Endothelial cell of umbilical vein (primary cell): ENCODE results near the gene FAM181A. TPM values are rescaled to one million over a fixed set of nuclear protein-coding genes. Genes with fewer than 3 reads are reported as not detected.

Experiments
- Bru-seq: library from RNA; stranded (reverse); fragments of 400-500 nt; gene quantifications from one replicate; lab custom pipeline; 2021; lab: Mats Ljungman, UMichigan
- BruChase-seq, 2 experiments: library from RNA; stranded (reverse); fragments of 400-500 nt; gene quantifications; one replicate each; lab custom pipeline; 2021; lab: Mats Ljungman, UMichigan
- BruUV-seq: library from RNA; stranded (reverse); fragments of 400-500 nt; replicated peaks from 2 replicates; lab custom pipeline; 2021; lab: Mats Ljungman, UMichigan
- CTCF ChIA-PET: fragments of 300-600, 350-600 bp; sonication (Branson Sonifier 250); formaldehyde crosslinking; loops from one replicate; lab custom pipeline; 2021; ENCODE audit warnings: antibody characterized with exemption, inconsistent platforms; lab: Charles Lee
- POLR2A ChIA-PET: fragments of 300-600, 350-600 bp; sonication (Branson Sonifier 250); formaldehyde crosslinking; loops from one replicate; lab custom pipeline; 2021; ENCODE audit warnings: antibody characterized with exemption, inconsistent platforms; lab: Charles Lee
- DNase-seq: peaks from one replicate; pipeline ENCODE4 v3.0.0-alpha.2; 2011; ENCODE audit warnings: low read depth, low spot score
- FAIRE-seq: peaks from 2 replicates; lab custom pipeline; 2011; peaks lifted over from hg19 to GRCh38; lab: Jason Lieb, UNC
- H2AFZ ChIP-seq: 2 replicates; pipeline ENCODE4 v1.6.0; 2012; ENCODE audit warnings: low read depth, low read length, control low read depth, inconsistent platforms
- H3K27ac ChIP-seq: 2 replicates; pipeline ENCODE4 v1.5.1; 2011; ENCODE audit warnings: low read depth, mild to moderate bottlenecking, control low read depth, low read length, moderate library complexity; ENCODE audit not compliant: insufficient read depth
- H3K27me3 ChIP-seq, 2 experiments: 2 replicates each; pipeline versions ENCODE4 v1.6.0 to v1.6.1; 2011; ENCODE audit warnings: low read length in 2 of 2, mixed read lengths in 1 of 2; ENCODE audit not compliant: control insufficient read depth in 2 of 2, insufficient read depth in 2 of 2
- H3K36me3 ChIP-seq, 2 experiments: 2 replicates in 1 of 2; 3 replicates in 1 of 2; pipeline ENCODE4 v1.5.1; 2011; ENCODE audit warnings: low read length in 2 of 2, mild to moderate bottlenecking in 1 of 2, moderate library complexity in 1 of 2; ENCODE audit not compliant: control insufficient read depth in 2 of 2, insufficient read depth in 2 of 2; ENCODE audit errors: extremely low read depth in 1 of 2
- H3K4me1 ChIP-seq: 3 replicates; pipeline ENCODE4 v1.5.1; 2011; ENCODE audit warnings: mild to moderate bottlenecking, low read length; ENCODE audit not compliant: control insufficient read depth, insufficient read depth; ENCODE audit errors: extremely low read depth
- H3K4me2 ChIP-seq: 2 replicates; pipeline ENCODE4 v1.6.1; 2011; ENCODE audit warnings: low read length, control low read depth, mixed read lengths; ENCODE audit not compliant: insufficient read depth
- H3K4me3 ChIP-seq, 3 experiments: fragments of 200-600 bp in 1 of 3; sonication (generic), shearing (Covaris generic) in 1 of 3; replicated peaks in 1 of 3; 2 replicates each; pipeline ENCODE4 v1.5.1; 2011 to 2016; ENCODE audit warnings: control low read depth in 3 of 3, low read length in 3 of 3, mild to moderate bottlenecking in 2 of 3, inconsistent platforms in 1 of 3, low read depth in 1 of 3, moderate library complexity in 1 of 3; ENCODE audit not compliant: insufficient read depth in 1 of 3
- H3K79me2 ChIP-seq: 2 replicates; pipeline ENCODE4 v1.6.0; 2012; ENCODE audit warnings: low read length, inconsistent platforms; ENCODE audit not compliant: control insufficient read depth, insufficient read depth
- H3K9ac ChIP-seq: replicated peaks from 2 replicates; pipeline ENCODE3; 2011; ENCODE audit warnings: low read length, control low read depth; ENCODE audit not compliant: insufficient read depth; ENCODE audit errors: extremely low read depth
- H3K9me1 ChIP-seq: replicated peaks from 3 replicates; pipeline ENCODE4 v1.6.0; 2011; ENCODE audit warnings: mild to moderate bottlenecking, low read length; ENCODE audit not compliant: control insufficient read depth, insufficient read depth; ENCODE audit errors: extremely low read depth
- H3K9me3 ChIP-seq: replicated peaks from 2 replicates; pipeline ENCODE4 v1.5.1; 2012; ENCODE audit warnings: low read length, inconsistent platforms; ENCODE audit not compliant: control insufficient read depth, insufficient read depth
- H4K20me1 ChIP-seq: replicated peaks from 2 replicates; pipeline ENCODE3; 2011; ENCODE audit warnings: mild to moderate bottlenecking, low read length; ENCODE audit not compliant: control insufficient read depth, insufficient read depth; ENCODE audit errors: extremely low read depth
- JUN ChIP-seq: IDR thresholded peaks from 2 replicates; pipeline ENCODE4 v1.6.1; 2011; ENCODE audit warnings: borderline replicate concordance, low read depth; ENCODE audit not compliant: insufficient read length, insufficient read depth
- dilution Hi-C: fragments of 300-500 bp; cut with MboI; formaldehyde crosslinking; loops from one replicate; pipeline ENCODE4 v1.15.0; 2019; ENCODE audit warnings: low sequenced_read_pairs; ENCODE audit not compliant: extremely low pct_ligation_motif_present
- intact Hi-C: fragments of 100-400 bp; cut with micrococcal nuclease; formaldehyde crosslinking; loops from one replicate; pipeline ENCODE4 v1.10.0; 2022
- long read RNA-seq: library from polyadenylated mRNA; stranded (forward); transcript quantifications from one replicate; pipeline ENCODE4 v2.0.0, GENCODE V29; 2021
- polyA minus RNA-seq, 3 experiments: library from RNA; depleted of rRNA, polyadenylated mRNA; stranded (reverse); fragments of >200 nt; gene quantifications; 1 replicate in 1 of 3; 2 replicates in 2 of 3; pipeline ENCODE4 v1.2.3, GENCODE V29; 2011
- polyA plus RNA-seq, 4 experiments: library from polyadenylated mRNA; depleted of rRNA in 3 of 4; stranded (reverse) in 3 of 4; unstranded in 1 of 4; fragments of >200 nt; gene quantifications; 2 replicates each; pipeline versions ENCODE4 v1.2.1 to v1.2.3, GENCODE V29; 2011 to 2012; ENCODE audit warnings: missing spikeins in 1 of 4
- total RNA-seq: library from RNA; stranded (reverse); gene quantifications from 2 replicates; pipeline ENCODE4 v1.2.3, GENCODE V29; 2021
- TF ChIP-seq, protein P1 (sequence below), 2 donors: IDR thresholded peaks; 1 replicate in 1 of 2; 2 replicates in 1 of 2; pipeline ENCODE4 v1.5.1; 2011; ENCODE audit warnings: low read length in 2 of 2, mild to moderate bottlenecking in 2 of 2, moderate library complexity in 2 of 2, control low read depth in 1 of 2, inconsistent platforms in 1 of 2, low read depth in 1 of 2; ENCODE audit not compliant: insufficient read depth in 1 of 2; ENCODE audit errors: extremely low read depth in 1 of 2

FAM181A gene
- not detected in 2 replicates for total RNA-seq
- not detected in 2 replicates for polyA plus RNA-seq
- not detected in 2 replicates for polyA plus RNA-seq (2011; cell fraction: cytosol; rRNA removed)
- not detected in 2 replicates for polyA plus RNA-seq (2011; cell fraction: nucleus; rRNA removed)
- not detected in 2 replicates for polyA plus RNA-seq (2012)
- polyA minus RNA-seq = not detected in 2 replicates
- polyA minus RNA-seq (2011; cell fraction: cytosol; rRNA and poly(A)+ RNA removed) = not detected
- polyA minus RNA-seq (2011; cell fraction: nucleus; rRNA and poly(A)+ RNA removed) = not detected in 2 replicates
- not detected for Bru-seq, nascent RNA
- BruChase-seq, experiment 1, labeled RNA remaining after a 6-hour chase = not detected
- not detected for BruChase-seq, experiment 2, labeled RNA remaining after a 2-hour chase
- long read RNA-seq = 0 reads

DNA sequence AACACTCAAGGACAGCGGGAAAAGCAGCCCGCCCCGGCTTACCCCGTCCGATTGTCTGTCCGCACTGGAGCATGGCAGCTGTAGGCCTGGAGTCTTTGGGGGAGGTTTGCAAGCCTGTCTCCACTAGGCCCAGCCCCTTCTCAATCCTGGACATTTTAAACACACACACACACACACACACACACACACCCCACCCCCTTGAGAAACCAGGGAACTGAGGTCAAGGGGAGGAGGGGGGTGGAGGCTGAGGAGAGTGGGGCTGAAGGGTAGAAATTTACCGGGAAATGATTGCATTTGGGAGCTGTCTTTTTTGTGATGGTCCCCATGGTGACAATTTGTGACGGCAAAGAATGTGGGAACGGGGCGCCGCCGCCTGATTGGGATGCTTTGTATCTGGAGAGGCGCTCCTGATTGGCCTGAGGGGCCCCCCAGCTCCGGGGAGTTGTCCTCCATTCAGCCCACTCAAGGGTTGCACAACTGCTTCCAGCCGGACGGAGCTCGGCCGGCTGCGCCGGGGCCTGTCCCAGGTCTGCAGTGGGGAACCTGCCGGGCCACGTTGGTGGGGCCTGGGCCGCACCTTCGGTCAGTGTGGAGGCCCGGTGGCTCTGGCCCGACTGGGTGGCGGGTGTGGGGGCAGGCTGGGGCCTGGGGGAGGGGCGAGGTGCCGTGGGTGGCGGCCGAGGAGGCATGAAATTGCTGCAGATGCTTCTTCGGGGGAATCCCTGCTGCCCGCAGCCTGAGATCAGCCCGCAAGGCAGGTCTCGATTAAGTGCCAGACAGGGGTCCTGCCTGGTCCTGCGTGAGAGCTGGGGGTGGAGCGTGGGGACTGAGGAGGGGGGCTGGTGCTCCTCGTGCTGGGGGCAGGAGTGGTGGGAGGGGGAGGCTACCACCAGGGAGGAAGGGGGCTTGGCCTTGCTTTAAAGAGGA lies at the start of gene FAM181A:
FAM181A (plus strand) TSS at position 472 of the 927 bp plus-strand sequence. CDS start 942 bp downstream, outside the sequence.
- intact Hi-C loops (no loop called here), dilution Hi-C loops (no loop called here)
- Histone ChIP-seq H3K27me3 (no peaks in the 10 kb centered on the region), H3K4me1 (no peaks in the 10 kb centered on the region), H3K4me3 (no peak within 1 kb of the TSS), H3K36me3 (no peaks in the 10 kb centered on the region), H3K9me1 (no peaks in the 10 kb centered on the region), H4K20me1 (no peaks in the 10 kb centered on the region), H3K9ac (no peak within 1 kb of the TSS), H3K27ac (no peak within 1 kb of the TSS), H3K79me2 (no peaks in the 10 kb centered on the region), H2AFZ (no peak within 1 kb of the TSS), H3K9me3 (no peaks in the 10 kb centered on the region), H3K4me2 (no peak within 1 kb of the TSS)
- no peak for FAIRE-seq
- ChIA-PET CTCF (interaction anchor here (0.6 to 1.8 kb wide), 3 partner anchors 13 to 164 kb away, joined by 4 to 7 read pairs (median 4); no protein-coding TSS in a partner anchor), POLR2A (no interaction called here)
- BruUV-seq = no TSS peak
- no peak for DNase-seq
- no peak for TF ChIP-seq JUN
- TF ChIP-seq, protein P1, sequence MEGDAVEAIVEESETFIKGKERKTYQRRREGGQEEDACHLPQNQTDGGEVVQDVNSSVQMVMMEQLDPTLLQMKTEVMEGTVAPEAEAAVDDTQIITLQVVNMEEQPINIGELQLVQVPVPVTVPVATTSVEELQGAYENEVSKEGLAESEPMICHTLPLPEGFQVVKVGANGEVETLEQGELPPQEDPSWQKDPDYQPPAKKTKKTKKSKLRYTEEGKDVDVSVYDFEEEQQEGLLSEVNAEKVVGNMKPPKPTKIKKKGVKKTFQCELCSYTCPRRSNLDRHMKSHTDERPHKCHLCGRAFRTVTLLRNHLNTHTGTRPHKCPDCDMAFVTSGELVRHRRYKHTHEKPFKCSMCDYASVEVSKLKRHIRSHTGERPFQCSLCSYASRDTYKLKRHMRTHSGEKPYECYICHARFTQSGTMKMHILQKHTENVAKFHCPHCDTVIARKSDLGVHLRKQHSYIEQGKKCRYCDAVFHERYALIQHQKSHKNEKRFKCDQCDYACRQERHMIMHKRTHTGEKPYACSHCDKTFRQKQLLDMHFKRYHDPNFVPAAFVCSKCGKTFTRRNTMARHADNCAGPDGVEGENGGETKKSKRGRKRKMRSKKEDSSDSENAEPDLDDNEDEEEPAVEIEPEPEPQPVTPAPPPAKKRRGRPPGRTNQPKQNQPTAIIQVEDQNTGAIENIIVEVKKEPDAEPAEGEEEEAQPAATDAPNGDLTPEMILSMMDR (IDR thresholded peaks at IDR 0.05; ENCODE audit: extremely low read depth in 1 of 2, insufficient read depth in 1 of 2, low read depth in 1 of 2, low read length in 2 of 2) = no peak
